HepG2 (cell line): ENCODE measurements around the gene SBSN. TPM values are rescaled to one million over a fixed set of nuclear protein-coding genes. Genes with fewer than 3 reads are reported as not detected.

Source experiments
- FOXK2 ChIP-seq: fragments of 450-650 bp; IDR thresholded peaks from 2 replicates; pipeline ENCODE4 v1.6.1; 2016
- HNRNPUL1 ChIP-seq: fragments of 200-400 bp; formaldehyde crosslinking; IDR thresholded peaks from 2 replicates; pipeline ENCODE4 v1.6.1; 2017; ENCODE audit warnings: low read depth, mild to moderate bottlenecking, low read length, moderate library complexity
- IKZF1 ChIP-seq: fragments of 450-650 bp; IDR thresholded peaks from 2 replicates; pipeline ENCODE4 v1.7.1; 2016
- MAFF ChIP-seq: IDR thresholded peaks from 2 replicates; pipeline ENCODE4 v1.6.1; 2011; ENCODE audit warnings: low read depth, low read length, improper control_type of control experiment
- NCOA1 ChIP-seq: sonication (generic); formaldehyde crosslinking; IDR thresholded peaks from 2 replicates; pipeline ENCODE4 v1.9.0; 2021; ENCODE audit warnings: missing genetic modification reagents
- RXRA ChIP-seq: sonication (generic); formaldehyde crosslinking; IDR thresholded peaks from 2 replicates; pipeline ENCODE4 v1.5.1; 2020; ENCODE audit warnings: missing genetic modification reagents
- ZBTB2 ChIP-seq: sonication (generic); formaldehyde crosslinking; IDR thresholded peaks from 2 replicates; pipeline ENCODE4 v1.8.0; 2022; ENCODE audit warnings: low read depth, missing genetic modification reagents
- ZNF513 ChIP-seq: sonication (generic); formaldehyde crosslinking; conservative IDR thresholded peaks from 2 replicates; pipeline ENCODE4 v1.5.0; 2020; ENCODE audit warnings: missing genetic modification reagents
- ZNF550 ChIP-seq: sonication (generic); formaldehyde crosslinking; IDR thresholded peaks from 2 replicates; pipeline ENCODE4 v1.4.0; 2020; ENCODE audit warnings: mild to moderate bottlenecking, missing genetic modification reagents, borderline replicate concordance
- ZNF564 ChIP-seq: sonication (generic); formaldehyde crosslinking; IDR thresholded peaks from 2 replicates; pipeline ENCODE4 v1.8.1; 2023; ENCODE audit warnings: mild to moderate bottlenecking, missing genetic modification reagents
- ZNF576 ChIP-seq: sonication (generic); formaldehyde crosslinking; IDR thresholded peaks from 2 replicates; pipeline ENCODE4 v1.4.0; 2020; ENCODE audit warnings: mild to moderate bottlenecking, missing genetic modification reagents
- ZNF597 ChIP-seq: sonication (generic); formaldehyde crosslinking; IDR thresholded peaks from 2 replicates; pipeline ENCODE4 v1.5.0; 2020; ENCODE audit warnings: missing genetic modification reagents
- ZNF773 ChIP-seq: sonication (generic); formaldehyde crosslinking; IDR thresholded peaks from 2 replicates; pipeline ENCODE4 v1.4.0; 2020; ENCODE audit warnings: missing genetic modification reagents, borderline replicate concordance
- ZNF776 ChIP-seq: sonication (generic); formaldehyde crosslinking; IDR thresholded peaks from 2 replicates; pipeline ENCODE4 v1.4.0; 2020; ENCODE audit warnings: mild to moderate bottlenecking, missing genetic modification reagents
- polyA plus RNA-seq, 8 experiments: library from polyadenylated mRNA; depleted of rRNA in 3 of 8; stranded (reverse) in 7 of 8; unstranded in 1 of 8; fragments of >200 nt; fragmentation: Illumina TruSeq in 4 of 8; extraction: Trizol in 4 of 8; gene quantifications; 2 replicates each; pipeline versions ENCODE4 v1.2.1 to v1.2.3, GENCODE V29; 2011 to 2016; ENCODE audit warnings: low read depth in 4 of 8, missing spikeins in 1 of 8, mixed read lengths in 1 of 8; ENCODE audit not compliant: insufficient read depth in 1 of 8
- total RNA-seq, 5 experiments: library from RNA; depleted of rRNA; stranded (reverse); fragments of >200 nt; fragmentation: Illumina TruSeq; extraction: Trizol; gene quantifications; 2 replicates each; pipeline ENCODE4 v1.2.3, GENCODE V29; 2016; ENCODE audit warnings: low read depth in 1 of 5
- TF ChIP-seq, protein P1 (sequence below): sonication (generic); formaldehyde crosslinking; IDR thresholded peaks from 2 replicates; pipeline ENCODE4 v1.5.1; 2020; ENCODE audit warnings: mild to moderate bottlenecking, missing genetic modification reagents, moderate library complexity
- TF ChIP-seq, protein P2 (sequence below), 2 experiments: sonication (generic) in 1 of 2; formaldehyde crosslinking in 1 of 2; IDR thresholded peaks; 2 replicates each; pipeline versions ENCODE4 v1.4.0 to v1.6.1; 2016 to 2020; ENCODE audit warnings: borderline replicate concordance in 1 of 2, low read depth in 1 of 2, mild to moderate bottlenecking in 1 of 2, missing genetic modification reagents in 1 of 2

Gene SBSN
- total and polyA plus RNA-seq, 2 of the 13 experiments (the other 11 are each of a cell fraction or from before 2014, with no cell fraction given): not detected

DNA sequence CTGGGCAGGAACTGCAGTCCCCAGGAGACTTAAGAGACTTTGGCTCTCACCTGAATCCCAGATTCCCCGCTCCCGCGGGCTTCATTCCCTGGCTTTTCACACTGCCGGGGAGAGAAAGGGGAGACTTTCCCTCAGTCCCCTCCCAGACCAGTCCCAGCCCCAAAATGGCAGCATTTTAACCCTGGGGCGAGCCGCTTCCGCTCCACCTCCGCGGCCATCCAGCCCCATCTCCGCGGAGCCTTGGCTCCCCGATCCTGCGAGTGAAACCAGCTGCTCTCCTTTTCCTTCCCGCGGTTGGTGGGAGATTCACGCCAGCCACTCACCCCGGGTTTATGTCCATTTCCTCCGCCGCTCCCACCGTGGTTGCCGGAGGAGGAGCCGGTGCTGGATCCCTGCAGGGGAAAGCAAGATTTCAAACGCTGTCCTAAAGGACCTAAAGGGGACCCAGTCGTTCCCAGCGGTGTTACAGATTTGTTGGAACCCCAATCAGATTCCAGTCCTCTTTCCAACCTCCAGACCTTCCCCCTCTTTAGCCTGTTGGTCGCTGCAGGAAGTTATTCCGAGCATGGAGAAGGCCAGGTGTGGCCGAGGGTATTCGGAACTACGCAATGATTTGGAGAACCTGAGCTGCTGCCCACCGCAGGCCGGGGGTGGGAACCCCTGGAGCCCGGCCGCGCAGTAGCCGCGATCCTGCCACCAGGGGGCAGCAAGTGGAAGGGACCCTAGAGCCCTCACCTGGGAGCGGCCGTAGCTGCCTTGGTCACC lies 18.1 kb downstream of the SBSN start (continued):
- TF ChIP-seq, protein P1, sequence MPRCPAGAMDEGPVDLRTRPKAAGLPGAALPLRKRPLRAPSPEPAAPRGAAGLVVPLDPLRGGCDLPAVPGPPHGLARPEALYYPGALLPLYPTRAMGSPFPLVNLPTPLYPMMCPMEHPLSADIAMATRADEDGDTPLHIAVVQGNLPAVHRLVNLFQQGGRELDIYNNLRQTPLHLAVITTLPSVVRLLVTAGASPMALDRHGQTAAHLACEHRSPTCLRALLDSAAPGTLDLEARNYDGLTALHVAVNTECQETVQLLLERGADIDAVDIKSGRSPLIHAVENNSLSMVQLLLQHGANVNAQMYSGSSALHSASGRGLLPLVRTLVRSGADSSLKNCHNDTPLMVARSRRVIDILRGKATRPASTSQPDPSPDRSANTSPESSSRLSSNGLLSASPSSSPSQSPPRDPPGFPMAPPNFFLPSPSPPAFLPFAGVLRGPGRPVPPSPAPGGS (CRISPR knock-in tag): no peak
- TF ChIP-seq ZBTB2 (CRISPR knock-in tag): no peak
- no peak for TF ChIP-seq ZNF597 (CRISPR knock-in tag)
- no peak for TF ChIP-seq ZNF776
- TF ChIP-seq, protein P2, sequence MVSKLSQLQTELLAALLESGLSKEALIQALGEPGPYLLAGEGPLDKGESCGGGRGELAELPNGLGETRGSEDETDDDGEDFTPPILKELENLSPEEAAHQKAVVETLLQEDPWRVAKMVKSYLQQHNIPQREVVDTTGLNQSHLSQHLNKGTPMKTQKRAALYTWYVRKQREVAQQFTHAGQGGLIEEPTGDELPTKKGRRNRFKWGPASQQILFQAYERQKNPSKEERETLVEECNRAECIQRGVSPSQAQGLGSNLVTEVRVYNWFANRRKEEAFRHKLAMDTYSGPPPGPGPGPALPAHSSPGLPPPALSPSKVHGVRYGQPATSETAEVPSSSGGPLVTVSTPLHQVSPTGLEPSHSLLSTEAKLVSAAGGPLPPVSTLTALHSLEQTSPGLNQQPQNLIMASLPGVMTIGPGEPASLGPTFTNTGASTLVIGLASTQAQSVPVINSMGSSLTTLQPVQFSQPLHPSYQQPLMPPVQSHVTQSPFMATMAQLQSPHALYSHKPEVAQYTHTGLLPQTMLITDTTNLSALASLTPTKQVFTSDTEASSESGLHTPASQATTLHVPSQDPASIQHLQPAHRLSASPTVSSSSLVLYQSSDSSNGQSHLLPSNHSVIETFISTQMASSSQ (IDR thresholded peaks at IDR 0.05; ENCODE audit: low read depth): no peak
- TF ChIP-seq, protein P2 (CRISPR knock-in tag; IDR thresholded peaks at IDR 0.05; ENCODE audit: borderline replicate concordance): peak; percentile 52; the same call in 1 of the 2 replicates
- no peak for TF ChIP-seq ZNF576
- no peak for TF ChIP-seq ZNF550 (CRISPR knock-in tag)
- TF ChIP-seq ZNF513 (CRISPR knock-in tag): no peak
- TF ChIP-seq ZNF564 (CRISPR knock-in tag): no peak
- TF ChIP-seq IKZF1: no peak
- no peak for TF ChIP-seq NCOA1 (CRISPR knock-in tag)
- peak; percentile 19; the same call in 1 of the 2 replicates for TF ChIP-seq RXRA (CRISPR knock-in tag)
- TF ChIP-seq ZNF773 (CRISPR knock-in tag): no peak
- no peak for TF ChIP-seq FOXK2
- TF ChIP-seq HNRNPUL1: no peak
- no peak for TF ChIP-seq MAFF
